Measurements from ENCODE around the gene ROBO2.

The ROBO2 gene

DNA sequence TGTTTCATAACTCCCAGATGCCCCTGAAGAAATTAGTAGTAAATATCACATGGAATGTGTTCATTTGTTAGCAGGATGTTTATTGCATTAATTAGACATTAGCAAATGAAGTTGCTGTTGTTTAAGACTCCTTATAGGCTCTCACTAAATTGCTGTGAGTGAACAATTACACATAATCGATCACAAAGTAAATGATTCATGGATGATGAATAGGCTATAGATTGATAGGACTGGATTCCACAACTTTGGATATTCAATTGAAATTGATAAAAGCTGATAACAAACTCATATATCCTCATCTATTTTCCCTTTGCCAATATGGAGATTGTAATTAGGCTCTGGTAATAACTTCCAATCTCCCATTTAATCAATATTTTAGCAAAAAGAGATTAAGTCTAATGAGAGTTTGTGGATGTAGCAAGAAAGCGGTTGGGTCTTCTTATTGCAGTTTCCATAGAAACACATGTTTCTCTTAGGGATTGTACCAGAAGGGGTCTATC lies 555.5 kb downstream of the ROBO2 start:
- Histone ChIP-seq H3K4me3 (replicated peaks; ENCODE audit: low read depth, low read length) (no peak overlapping the region), H3K27me3 (replicated peaks; ENCODE audit: control insufficient read depth, insufficient read depth, low read length) (no peaks in the 10 kb centered on the region), H3K36me3 (ENCODE audit: control insufficient read depth, insufficient read depth, low read length) (no peaks in the 10 kb centered on the region)
- TF ChIP-seq, protein P1, sequence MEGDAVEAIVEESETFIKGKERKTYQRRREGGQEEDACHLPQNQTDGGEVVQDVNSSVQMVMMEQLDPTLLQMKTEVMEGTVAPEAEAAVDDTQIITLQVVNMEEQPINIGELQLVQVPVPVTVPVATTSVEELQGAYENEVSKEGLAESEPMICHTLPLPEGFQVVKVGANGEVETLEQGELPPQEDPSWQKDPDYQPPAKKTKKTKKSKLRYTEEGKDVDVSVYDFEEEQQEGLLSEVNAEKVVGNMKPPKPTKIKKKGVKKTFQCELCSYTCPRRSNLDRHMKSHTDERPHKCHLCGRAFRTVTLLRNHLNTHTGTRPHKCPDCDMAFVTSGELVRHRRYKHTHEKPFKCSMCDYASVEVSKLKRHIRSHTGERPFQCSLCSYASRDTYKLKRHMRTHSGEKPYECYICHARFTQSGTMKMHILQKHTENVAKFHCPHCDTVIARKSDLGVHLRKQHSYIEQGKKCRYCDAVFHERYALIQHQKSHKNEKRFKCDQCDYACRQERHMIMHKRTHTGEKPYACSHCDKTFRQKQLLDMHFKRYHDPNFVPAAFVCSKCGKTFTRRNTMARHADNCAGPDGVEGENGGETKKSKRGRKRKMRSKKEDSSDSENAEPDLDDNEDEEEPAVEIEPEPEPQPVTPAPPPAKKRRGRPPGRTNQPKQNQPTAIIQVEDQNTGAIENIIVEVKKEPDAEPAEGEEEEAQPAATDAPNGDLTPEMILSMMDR (IDR thresholded peaks at IDR 0.05; ENCODE audit: insufficient read depth, low read length, poor library complexity, severe bottlenecking), result no peak
- DNase-seq (ENCODE audit: extremely low read depth, insufficient read length), result no peak

DNA sequence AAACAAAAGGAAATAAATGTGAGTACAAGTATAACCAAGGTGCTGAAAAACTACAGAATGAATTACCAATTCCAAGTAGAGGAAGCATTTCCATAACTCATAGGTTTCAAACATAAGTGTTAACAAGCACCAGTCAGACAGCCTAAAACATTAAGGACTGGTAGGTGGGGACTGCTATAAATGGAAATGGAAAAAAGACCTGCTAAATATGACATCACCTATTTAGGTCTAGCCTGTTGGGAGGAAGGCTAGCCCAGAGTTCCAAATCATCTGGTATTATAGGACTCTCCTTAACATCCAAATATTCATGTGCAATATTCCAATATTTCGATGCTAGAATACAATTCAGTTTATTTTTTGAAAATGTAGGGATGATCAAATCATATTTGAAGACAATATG lies 560.0 kb downstream of the ROBO2 start:
- H3K4me3 ChIP-seq (replicated peaks; ENCODE audit: low read depth, low read length), result no peak overlapping the region
- H3K36me3 ChIP-seq (ENCODE audit: control insufficient read depth, insufficient read depth, low read length), result no peaks in the 10 kb centered on the region
- no peaks in the 10 kb centered on the region for H3K27me3 ChIP-seq (replicated peaks; ENCODE audit: control insufficient read depth, insufficient read depth, low read length)
- TF ChIP-seq, protein P1 (IDR thresholded peaks at IDR 0.05; ENCODE audit: insufficient read depth, low read length, poor library complexity, severe bottlenecking), result no peak
- no peak for DNase-seq (ENCODE audit: extremely low read depth, insufficient read length)

DNA sequence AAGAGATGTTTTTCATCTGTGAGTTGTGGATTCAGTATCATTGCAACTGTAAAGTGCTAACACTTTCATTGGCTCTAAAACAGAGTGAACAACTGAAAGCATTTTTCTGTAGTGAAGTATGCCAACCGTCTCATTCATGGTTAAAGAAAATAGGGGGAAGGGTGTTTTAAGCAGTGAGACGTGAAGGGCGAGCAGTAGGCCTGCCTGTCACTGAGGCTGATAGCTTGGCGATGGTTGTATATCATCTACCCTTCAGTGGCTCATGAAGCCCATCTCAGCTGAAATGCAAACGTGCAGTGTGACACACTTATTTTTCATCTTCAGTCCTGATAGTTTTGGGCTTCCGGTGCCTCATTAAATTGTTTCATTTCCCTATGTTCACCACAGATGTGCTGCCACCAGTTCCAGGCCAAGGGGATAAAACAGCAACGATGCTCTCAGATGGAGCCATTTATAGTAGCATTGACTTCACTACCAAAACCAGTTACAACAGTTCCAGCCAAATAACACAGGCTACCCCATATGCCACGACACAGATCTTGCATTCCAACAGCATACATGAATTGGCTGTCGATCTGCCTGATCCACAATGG lies 562.0 kb downstream of the ROBO2 start:
- TF ChIP-seq, protein P1 (IDR thresholded peaks at IDR 0.05; ENCODE audit: insufficient read depth, low read length, poor library complexity, severe bottlenecking), result no peak
- Histone ChIP-seq H3K36me3 (ENCODE audit: control insufficient read depth, insufficient read depth, low read length) (no peaks in the 10 kb centered on the region), H3K27me3 (replicated peaks; ENCODE audit: control insufficient read depth, insufficient read depth, low read length) (no peaks in the 10 kb centered on the region), H3K4me3 (replicated peaks; ENCODE audit: low read depth, low read length) (no peak overlapping the region)
- DNase-seq (ENCODE audit: extremely low read depth, insufficient read length), result no peak

DNA sequence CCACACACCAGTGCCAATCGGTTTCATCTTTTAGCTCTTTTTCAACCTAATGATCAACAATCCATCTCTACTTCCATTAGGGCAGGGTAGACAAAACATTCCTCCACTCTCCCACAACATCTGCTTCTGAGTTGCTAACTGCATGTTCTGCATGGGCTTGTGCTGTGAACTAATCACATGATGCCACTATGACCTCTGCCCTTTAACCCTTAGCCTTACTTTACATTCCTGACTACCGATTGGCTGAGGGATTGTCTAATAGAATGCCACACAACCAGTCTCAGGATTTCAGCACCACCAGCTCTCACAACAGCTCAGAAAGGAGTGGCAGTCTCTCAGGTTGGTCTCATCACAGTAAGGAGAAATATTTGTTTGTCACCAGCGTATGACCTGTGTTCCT lies 562.8 kb downstream of the ROBO2 start:
- H3K36me3 ChIP-seq (ENCODE audit: control insufficient read depth, insufficient read depth, low read length), result no peaks in the 10 kb centered on the region
- TF ChIP-seq, protein P1 (IDR thresholded peaks at IDR 0.05; ENCODE audit: insufficient read depth, low read length, poor library complexity, severe bottlenecking), result no peak
- H3K4me3 ChIP-seq (replicated peaks; ENCODE audit: low read depth, low read length), result no peak overlapping the region
- H3K27me3 ChIP-seq (replicated peaks; ENCODE audit: control insufficient read depth, insufficient read depth, low read length), result no peaks in the 10 kb centered on the region
- DNase-seq (ENCODE audit: extremely low read depth, insufficient read length), result no peak

GRCh38 chr3:77605308-77605707 lies 565.4 kb downstream of the ROBO2 start:
- no peaks in the 10 kb centered on the region for H3K36me3 ChIP-seq (ENCODE audit: control insufficient read depth, insufficient read depth, low read length)
- no peak for DNase-seq (ENCODE audit: extremely low read depth, insufficient read length)
- H3K27me3 ChIP-seq (replicated peaks; ENCODE audit: control insufficient read depth, insufficient read depth, low read length), result no peaks in the 10 kb centered on the region
- no peak overlapping the region for H3K4me3 ChIP-seq (replicated peaks; ENCODE audit: low read depth, low read length)
- TF ChIP-seq, protein P1 (IDR thresholded peaks at IDR 0.05; ENCODE audit: insufficient read depth, low read length, poor library complexity, severe bottlenecking), result no peak

GRCh38 chr3:77605865-77606264 lies 566.0 kb downstream of the ROBO2 start:
- Histone ChIP-seq H3K27me3 (replicated peaks; ENCODE audit: control insufficient read depth, insufficient read depth, low read length) (no peaks in the 10 kb centered on the region), H3K4me3 (replicated peaks; ENCODE audit: low read depth, low read length) (no peak overlapping the region), H3K36me3 (ENCODE audit: control insufficient read depth, insufficient read depth, low read length) (no peaks in the 10 kb centered on the region)
- DNase-seq (ENCODE audit: extremely low read depth, insufficient read length), result no peak
- TF ChIP-seq, protein P1 (IDR thresholded peaks at IDR 0.05; ENCODE audit: insufficient read depth, low read length, poor library complexity, severe bottlenecking), result no peak
